KBM-7 (cell line): ENCODE measurements around the gene SOAT1.
A peak's percentile ranks its signal among the peaks of the same experiment; 100 is the strongest.
"Not testable (repeated sequence)": the region's sequence is repeated elsewhere in the genome, so short reads cannot be mapped to it uniquely, and the experiment has no call there.

Source experiments
- DNase-seq: peaks from one replicate; pipeline ENCODE4 v3.0.0-alpha.2; 2015
- in situ Hi-C: fragments of 300-500 bp; cut with MboI; formaldehyde crosslinking; loops from 2 replicates; pipeline ENCODE4 v1.14.3; 2020; ENCODE audit warnings: low sequenced_read_pairs, low pct_unique_long_range_greater_than_20kb, mixed read lengths

SOAT1 gene

DNA sequence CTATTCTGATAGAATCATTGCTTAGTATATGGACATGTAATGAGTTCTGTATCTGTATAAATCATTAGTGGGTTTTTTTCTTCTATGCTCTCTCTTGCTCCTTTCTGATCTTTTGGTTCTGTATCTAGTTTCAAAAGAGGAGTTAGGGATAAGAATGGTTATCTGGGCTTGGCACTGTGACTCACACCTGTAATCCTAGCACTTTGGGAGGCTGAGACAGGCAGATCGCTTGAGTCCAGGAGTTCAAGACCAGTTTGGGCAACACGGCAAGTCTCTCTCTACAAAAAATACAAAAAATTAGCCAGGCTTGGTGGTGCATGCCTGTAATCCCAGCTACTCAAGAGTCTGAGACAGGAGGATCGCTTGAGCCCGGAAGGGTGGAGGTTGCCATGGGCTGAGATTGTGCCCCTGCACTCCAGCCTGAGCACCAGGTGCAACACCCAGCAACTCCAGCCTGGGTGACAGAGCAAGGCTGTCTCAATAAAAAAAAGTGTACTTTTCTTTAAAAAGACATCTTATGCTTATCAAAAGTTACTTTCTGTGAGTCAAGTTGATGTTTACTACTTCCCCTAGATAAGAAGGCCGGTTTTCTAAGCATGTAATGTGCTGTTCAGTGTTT is 44.5 kb downstream of the SOAT1 start:
- in situ Hi-C loops, result no loop called here
- no peak for DNase-seq

DNA sequence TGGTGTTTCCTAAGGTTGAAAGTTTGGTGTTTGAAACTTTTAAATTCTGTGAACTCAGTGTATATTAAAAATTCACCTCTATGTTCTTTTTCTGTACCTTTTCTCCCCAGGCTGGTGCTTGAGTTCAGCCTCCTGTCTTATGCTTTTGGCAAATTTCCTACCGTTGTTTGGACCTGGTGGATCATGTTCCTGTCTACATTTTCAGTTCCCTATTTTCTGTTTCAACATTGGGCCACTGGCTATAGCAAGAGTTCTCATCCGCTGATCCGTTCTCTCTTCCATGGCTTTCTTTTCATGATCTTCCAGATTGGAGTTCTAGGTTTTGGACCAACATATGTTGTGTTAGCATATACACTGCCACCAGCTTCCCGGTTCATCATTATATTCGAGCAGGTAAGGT is 47.3 kb downstream of the SOAT1 start:
- in situ Hi-C loops, result no loop called here

DNA sequence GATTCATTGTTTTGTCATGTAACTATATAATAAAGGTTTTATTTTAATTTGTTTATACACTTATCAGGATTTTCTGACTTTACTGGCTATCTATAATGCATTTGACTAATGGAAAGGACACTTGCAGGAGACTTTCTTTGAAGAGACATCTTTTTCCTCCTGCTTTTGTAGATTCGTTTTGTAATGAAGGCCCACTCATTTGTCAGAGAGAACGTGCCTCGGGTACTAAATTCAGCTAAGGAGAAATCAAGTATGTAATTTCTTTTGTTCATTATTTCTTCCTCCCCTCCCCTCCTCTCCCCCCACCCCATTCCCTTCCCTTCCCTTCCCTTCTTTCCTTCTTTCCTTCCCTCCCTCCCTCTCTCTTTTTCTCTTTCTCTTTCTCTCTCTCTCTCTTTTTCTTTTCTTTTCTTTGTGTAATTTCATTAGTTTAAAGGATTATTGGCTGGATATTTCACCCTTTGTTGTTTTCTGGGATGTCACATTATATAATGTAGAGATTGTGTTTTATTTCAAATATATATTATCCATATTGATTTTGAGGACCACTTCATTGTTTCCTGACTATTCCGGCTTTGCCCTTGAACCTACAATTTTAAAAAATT is 48.4 kb downstream of the SOAT1 start:
- no peak for DNase-seq
- in situ Hi-C loops, result no loop called here

More for the DNA sequence above, 47.3 kb downstream of the SOAT1 start:
- DNase-seq, result no peak

DNA sequence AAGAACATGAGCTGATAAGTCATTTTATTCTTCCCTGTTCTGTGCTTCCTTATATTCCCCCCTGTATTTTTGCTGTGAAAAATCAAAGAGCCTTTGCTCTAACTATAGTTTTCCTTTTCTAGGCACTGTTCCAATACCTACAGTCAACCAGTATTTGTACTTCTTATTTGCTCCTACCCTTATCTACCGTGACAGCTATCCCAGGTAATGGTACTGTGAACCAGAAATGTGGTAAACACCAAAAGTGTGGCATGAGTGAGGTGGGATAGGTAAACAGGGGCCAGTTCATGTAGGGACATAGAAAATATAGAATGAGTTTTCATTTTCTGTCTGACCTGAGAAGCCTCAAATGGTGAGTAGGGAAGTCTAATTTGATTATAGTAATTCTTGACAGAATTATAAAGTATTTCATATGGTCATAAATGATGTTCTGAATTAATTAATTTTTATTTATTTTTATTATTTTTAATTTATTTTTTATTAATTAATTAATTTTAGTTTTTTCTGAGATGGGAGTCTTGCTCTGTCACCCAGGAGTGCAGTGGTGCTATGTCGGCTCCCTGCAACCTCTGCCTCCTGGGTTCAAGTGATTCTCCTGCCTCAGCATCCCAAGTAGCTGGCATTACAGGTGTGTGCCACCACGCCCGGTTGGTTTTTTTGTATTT is 49.3 kb downstream of the SOAT1 start:
- no peak for DNase-seq
- in situ Hi-C loops, result no loop called here

DNA sequence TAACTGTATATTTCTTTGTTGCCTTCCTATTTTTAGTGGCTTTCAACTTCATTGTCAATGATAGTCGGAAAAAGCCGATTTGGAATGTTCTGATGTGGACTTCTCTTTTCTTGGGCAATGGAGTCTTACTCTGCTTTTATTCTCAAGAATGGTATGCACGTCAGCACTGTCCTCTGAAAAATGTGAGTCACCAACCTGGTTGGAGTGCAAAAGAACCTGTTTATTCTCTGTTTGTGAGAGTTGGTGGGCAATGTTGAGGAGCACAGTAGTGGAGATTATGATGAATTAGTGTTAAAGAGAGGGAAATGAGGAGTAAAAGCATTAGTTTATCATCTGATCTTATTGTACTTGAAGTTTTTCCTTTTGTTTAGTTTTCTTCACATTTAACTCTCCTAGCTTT is 57.7 kb downstream of the SOAT1 start:
- no peak for DNase-seq
- in situ Hi-C loops, result loop anchor here (25.0 kb wide), 1 partner anchor 264 kb away; the partner anchor contains the start of gene TOR3A

DNA sequence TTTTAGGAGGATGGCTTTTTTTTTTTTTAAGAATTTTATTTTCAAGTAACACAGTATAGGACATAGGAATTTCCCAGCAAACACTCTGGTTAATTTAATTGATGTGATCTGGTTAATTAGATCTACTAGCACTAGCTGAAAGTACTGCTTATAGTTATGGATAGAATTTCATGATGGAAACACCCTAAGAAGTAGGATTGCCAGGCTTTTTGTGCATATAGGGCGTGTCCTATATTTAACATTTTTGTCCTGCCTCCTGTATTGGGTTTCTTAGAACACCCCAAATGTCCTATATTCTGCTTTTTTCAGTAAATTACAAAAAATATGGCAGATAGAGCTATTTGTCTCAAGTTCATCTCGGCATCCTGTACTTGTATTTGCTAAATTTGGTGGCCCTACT is 58.6 kb downstream of the SOAT1 start:
- no peak for DNase-seq
- in situ Hi-C loops, result loop anchor here (25.0 kb wide), 1 partner anchor 265 kb away; the partner anchor contains the start of gene TOR3A

DNA sequence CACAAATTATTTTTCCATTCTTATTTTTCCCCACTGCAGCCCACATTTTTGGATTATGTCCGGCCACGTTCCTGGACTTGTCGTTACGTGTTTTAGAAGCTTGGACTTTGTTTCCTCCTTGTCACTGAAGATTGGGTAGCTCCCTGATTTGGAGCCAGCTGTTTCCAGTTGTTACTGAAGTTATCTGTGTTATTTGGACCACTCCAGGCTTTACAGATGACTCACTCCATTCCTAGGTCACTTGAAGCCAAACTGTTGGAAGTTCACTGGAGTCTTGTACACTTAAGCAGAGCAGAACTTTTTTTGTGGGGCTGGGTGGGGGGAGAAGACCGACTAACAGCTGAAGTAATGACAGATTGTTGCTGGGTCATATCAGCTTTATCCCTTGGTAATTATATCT is 59.9 kb downstream of the SOAT1 start:
- DNase-seq, result no peak

DNA sequence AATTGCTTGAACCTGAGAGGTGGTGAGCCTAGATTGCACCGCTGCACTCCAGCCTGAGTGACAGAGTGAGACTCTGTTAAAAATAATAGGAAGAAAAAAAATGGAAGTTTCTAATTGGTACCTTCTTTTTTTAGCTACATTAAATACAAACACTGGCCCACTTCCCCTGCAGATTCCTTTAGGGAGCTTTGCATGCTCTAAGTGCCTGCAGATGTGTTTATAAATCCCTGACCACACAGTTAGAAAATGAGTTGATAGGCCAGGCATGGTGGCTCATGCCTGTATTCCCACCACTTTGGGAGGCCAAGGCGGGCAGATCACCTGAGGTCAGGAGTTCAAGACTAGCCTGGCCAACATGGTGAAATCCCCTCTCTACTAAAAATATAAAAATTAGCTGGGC is 68.0 kb downstream of the SOAT1 start:
- in situ Hi-C loops, result loop anchor here (25.0 kb wide), 1 partner anchor 274 kb away; the partner anchor contains the start of gene TOR3A
- DNase-seq, result peak; percentile 10

More for the DNA sequence above, 59.9 kb downstream of the SOAT1 start:
- in situ Hi-C loops, result loop anchor here (25.0 kb wide), 1 partner anchor 266 kb away; the partner anchor contains the start of gene TOR3A

DNA sequence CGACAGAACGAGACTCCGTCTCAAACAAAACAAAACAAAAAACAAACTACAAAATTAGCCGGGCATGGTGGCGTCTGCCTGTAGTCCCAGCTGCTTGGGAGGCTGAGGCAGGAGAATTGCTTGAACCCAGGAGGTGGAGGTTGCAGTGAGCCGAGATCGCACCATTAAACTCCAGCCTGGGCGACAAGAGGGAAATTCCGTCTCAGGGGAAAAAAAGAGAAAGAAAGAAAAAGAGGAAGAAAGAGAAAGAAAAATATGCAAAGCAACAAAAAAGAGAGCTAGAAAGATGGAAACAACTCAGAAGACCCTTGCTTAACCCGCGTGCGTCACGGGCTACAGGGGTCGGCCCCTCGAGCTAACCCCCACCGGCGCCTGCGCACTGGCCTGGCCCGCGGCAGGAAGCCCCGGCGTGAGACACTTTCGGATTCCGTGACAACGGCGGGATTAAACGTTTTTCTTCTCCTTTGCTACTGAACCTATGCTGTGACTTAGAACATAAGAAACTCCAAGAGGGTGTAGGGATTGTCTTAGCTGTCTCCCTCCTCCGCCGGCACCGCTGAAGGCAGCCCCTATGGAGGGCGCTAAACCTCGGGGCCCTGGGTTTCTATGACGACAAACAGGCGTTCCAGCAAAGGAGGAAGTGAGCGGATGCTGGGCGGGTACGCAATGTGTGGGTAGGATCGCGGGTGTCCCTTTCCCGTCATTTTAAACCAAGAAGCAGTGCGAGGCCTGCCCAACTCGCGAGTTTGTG is 71.9 kb downstream of the SOAT1 start, which contains the start of gene AXDND1:
TSS of gene AXDND1 (plus strand) at position 630 of the 751 bp plus-strand sequence. CDS start 539 bp downstream, outside the sequence.
- peak; percentile 94 for DNase-seq
- in situ Hi-C loops, result loop anchor here (25.0 kb wide), 1 partner anchor 278 kb away; the partner anchor contains the start of gene TOR3A

DNA sequence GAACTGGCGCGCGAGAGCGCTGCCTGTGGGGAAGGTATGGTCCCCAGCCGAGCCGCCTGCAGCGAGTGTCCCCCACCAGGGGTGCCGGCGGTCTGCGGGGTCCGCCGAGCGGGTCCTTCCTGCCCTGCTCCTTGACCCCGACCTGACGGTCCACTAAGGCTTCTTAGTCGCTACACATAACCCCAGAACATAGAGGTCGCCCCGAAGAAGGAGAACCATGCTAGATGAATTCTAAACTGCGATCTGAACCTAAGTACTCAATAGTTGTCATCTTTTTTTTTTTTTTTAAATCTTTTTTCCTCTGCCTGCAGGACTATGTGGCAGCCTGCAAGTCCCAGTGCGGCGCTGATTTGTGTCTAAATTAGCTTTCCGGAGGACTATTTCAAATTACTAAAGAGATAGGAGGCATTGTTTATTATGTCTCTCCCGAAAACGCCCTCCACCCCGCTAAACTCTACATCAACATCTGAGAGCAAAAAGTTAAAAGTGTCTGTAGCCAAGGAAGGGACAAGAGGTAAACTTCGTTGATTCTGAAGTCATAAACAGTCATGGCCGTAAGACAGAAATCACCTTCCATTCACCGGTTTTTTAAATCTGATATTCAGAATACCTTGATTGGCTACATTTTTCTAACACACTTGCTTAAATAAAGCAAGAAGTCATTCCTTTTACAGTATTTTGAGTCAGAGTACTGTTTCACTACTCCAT is 72.7 kb downstream of the SOAT1 start:
- DNase-seq, result no peak
- in situ Hi-C loops, result loop anchor here (25.0 kb wide), 1 partner anchor 279 kb away; the partner anchor contains the start of gene TOR3A

DNA sequence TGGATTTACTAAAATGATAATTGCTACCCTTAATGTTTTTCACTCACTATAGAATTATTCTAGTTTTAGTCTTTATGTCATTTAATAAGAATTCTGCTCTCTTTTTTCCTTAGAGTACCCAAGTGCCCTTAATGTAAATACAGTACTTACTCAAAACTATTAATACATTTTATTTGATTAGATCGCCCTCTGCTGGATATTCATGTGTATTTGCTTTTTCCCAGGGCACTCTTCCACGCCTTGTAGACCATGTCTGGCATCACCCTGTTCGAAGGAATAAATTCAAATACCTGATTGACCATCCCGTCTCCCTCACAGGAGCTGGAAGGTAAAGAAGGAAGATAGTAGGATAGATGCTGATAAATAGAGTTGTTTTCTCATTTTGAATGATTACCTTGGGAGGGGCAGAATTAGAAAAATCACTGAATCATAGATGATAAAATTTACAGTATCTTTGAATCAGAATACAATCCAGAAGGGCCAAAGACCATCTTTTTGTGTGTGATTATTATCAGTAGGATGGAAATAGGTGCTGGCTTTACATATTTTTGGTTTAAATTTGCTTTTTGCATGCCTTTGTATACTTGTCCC is 76.2 kb downstream of the SOAT1 start:
- in situ Hi-C loops, result loop anchor here (25.0 kb wide), 1 partner anchor 283 kb away; the partner anchor contains the start of gene TOR3A
- peak; percentile 79 for DNase-seq

DNA sequence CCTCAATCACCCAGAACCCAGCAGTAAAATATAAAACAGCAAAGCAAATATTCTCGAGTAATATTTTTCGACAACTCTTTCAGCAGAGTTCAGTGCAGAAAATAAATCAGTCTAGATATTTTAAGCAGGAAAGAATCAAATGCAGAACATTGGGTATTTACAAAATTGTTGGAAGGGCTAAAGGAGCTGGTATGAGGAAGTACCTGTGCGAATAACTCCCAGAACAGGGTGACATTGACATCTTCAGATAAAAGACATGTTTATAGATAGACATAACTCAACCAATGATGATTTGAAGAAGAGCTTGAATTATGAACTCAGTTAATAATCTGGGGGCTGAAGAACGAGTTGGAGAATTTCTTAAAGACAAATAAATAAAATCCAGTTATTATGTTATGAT is 78.6 kb downstream of the SOAT1 start:
- in situ Hi-C loops, result loop anchor here (25.0 kb wide), 1 partner anchor 285 kb away; the partner anchor contains the start of gene TOR3A
- no peak for DNase-seq

DNA sequence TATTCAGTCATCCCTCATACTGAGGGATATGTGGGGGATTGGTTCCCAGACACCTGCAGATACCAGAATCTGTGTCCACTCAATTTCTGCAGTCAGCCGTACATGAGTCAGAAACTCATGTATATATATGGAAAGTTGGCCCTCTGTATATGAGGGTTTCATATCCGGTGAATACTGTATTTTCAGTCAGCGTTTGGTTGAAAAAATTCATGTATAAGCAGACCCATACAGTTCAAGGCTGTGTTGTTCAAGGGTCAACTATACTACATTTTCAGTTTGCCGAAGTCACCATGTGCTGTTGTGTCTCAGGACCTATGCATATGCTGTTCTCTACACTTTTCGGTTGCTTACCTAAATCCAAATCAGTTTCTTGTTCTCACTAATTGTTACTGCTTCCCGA is 82.6 kb downstream of the SOAT1 start:
- in situ Hi-C loops, result no loop called here
- DNase-seq, result no peak

DNA sequence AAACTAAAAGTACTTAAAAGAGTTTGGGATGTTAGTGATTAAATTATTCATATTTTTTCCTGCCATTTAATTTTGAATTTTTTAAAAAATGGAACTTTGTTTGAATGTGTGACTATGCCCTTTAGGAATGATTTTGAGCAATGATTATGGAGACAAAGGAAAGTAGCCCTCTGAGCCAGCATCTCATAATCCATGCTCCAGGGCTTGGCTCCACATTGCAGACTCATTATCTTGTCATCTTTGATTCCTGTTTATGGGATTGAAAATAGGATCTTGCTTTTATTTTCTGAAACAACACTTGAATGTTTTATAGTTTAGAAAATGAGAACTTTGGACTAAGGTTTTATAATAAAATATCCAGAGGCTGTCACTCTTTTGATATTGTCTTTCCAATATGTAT is 86.7 kb downstream of the SOAT1 start:
- in situ Hi-C loops, result no loop called here
- DNase-seq, result no peak

DNA sequence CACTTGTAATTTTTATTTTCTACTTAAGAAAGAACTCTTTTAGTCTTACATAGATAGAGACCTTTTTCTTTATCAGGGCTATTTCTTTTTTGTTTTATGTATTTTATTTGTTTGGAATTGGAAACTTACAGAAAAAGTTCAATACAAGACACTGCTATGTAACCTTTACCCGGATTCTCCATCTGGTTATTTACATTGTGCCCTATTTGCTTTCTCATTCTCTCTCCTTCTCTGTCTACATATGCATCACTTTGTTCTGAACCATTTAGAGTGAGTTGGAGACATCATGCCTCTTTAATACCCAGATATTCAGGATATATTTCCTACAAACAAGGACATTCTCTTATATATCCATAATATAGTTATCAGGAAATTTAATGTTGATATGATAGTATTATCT is 90.4 kb downstream of the SOAT1 start:
- no peak for DNase-seq
- in situ Hi-C loops, result no loop called here

DNA sequence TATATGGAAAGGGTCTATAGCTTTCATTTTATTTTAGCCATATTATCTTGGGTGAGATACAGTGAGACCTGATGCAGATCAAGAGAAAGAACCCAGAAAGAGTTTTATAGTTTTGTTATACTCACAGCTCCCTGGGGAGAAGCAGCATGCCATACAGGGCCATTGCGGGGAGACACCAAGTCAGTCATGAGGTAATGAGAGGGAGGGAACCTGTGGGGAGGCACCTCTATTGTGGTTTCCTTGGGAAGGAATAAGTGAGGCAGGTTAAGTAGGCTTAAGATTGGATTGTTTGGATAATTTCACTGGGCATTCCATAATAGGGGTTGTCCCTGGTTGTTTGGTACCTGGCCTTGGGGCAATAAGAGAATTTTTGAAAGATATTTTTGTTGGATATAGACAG is 91.9 kb downstream of the SOAT1 start:
- no peak for DNase-seq
- in situ Hi-C loops, result no loop called here

DNA sequence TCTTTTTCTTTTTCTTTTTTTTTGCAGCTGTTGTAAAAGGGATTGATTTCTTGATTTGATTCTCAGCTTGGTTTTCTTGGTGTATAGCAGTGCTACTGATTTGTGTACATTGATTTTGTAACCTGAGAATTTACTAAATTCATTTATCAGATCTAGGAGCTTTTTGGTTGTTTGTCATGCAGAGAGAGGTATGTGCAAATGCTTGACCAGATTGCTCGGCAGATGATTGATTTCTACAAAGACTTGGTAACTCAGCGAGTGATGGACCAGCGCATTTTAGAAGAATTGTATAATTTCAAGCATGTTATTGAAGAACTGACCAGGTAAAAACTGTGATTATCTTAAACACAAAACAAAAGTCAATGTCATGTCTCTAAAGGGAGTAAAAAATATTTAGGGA is 100.1 kb downstream of the SOAT1 start:
- no peak for DNase-seq
- in situ Hi-C loops, result no loop called here

DNA sequence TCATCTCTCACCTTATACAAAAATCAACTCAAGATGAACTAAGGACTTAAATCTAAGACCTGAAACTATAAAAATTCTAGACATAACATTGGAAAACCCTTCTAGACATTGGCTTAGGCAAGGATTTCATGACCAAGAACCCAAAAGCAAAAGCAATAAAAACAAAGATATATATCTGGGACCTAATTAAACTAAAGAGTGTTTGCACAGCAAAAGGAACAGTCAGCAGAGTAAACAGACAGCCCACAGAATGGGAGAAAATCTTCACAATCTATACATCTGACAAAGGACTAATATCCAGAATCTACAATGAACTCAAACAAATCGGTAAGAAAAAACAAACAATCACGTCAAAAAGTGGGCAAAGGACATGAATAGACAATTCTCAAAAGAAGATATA is 105.8 kb downstream of the SOAT1 start:
- DNase-seq, in situ Hi-C loops: not testable (repeated sequence)
